Measurements from ENCODE around the gene BRMS1. TPM values are rescaled to one million over a fixed set of nuclear protein-coding genes. Genes with fewer than 3 reads are reported as not detected.

The BRMS1 gene
- total RNA-seq, 1 experiment from 2014 or later = 58.1 TPM

GRCh38 chr11:66333896-66334604, 10.9 kb downstream of the BRMS1 start:
- no peak overlapping the region for H3K4me3 ChIP-seq (ENCODE audit: low read depth, low read length)
- peak overlapping the region; percentile 42 for H3K4me3 Mint-ChIP-seq (ENCODE audit: unreplicated experiment)
- no peaks in the 10 kb centered on the region for H3K27me3 Mint-ChIP-seq (ENCODE audit: insufficient read depth, unreplicated experiment)
- TF ChIP-seq CTCF (IDR thresholded peaks at IDR 0.05; ENCODE audit: insufficient read depth in 1 of 2, low read depth in 1 of 2, low read length in 1 of 2, severe bottlenecking in 1 of 2, unreplicated experiment in 1 of 2) = no peak
- no peaks in the 10 kb centered on the region for H3K36me3 ChIP-seq (ENCODE audit: control insufficient read depth, insufficient read depth, low read length)
- ChIA-PET CTCF (interaction anchor here (0.7 to 3.4 kb wide), 4 partner anchors 16 to 55 kb away, joined by 3 to 90 read pairs (median 6); partner anchors contain the start of gene YIF1A), POLR2A (no interaction called here)
- intact Hi-C loops (cut with micrococcal nuclease; ENCODE audit: unreplicated experiment) = no loop called here
- peaks cover 21% of the 10 kb centered on the region for H3K36me3 Mint-ChIP-seq (ENCODE audit: insufficient read depth, unreplicated experiment)
- H3K9me3 ChIP-seq = no peaks in the 10 kb centered on the region
- H3K4me1 Mint-ChIP-seq (ENCODE audit: low read depth, unreplicated experiment) = peaks cover 7% of the 10 kb centered on the region
- BruUV-seq (replicated peaks) = no TSS peak
- H3K27me3 ChIP-seq (replicated peaks; ENCODE audit: control insufficient read depth, insufficient read depth, low read length) = no peaks in the 10 kb centered on the region
- peaks cover 10% of the 10 kb centered on the region for H3K4me1 ChIP-seq
- no peak for DNase-seq
- H3K27ac Mint-ChIP-seq (ENCODE audit: unreplicated experiment) = no peak overlapping the region
- no peaks in the 10 kb centered on the region for H3K9me3 Mint-ChIP-seq (ENCODE audit: unreplicated experiment)

DNA sequence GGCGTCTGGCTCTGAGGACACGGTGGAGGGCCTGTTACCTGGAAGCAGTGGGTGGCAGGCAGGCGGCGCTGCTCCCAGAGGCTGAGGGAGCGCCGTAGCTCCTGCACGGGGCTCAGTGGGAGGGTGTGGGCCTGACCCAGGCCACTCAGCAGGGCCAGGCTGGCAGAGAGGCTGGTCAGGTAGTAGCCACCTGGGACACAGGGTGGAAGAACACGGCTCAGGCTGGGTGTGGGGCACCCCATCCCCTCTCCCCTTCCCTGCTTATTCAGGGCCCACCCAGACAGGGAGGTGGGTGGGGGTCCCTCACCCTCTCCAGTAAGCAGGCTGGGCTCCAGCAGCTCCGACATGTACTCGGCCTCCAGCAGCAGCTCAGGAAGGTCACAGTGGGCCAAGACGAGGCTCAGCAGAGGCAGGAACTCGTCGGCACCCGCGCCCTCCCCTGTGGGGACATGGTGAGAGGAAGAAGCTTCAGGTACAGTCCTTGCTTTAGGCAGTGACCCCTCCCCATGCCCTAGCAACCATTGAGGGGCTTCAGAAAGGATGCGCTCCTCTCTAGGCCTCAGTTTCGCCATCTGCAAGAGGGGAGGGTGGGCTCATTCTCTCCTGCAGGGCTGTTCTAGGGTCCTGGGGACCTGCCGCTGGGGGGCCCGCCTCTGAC, 11.6 kb downstream of the BRMS1 start:
- no peak overlapping the region for H3K4me3 ChIP-seq (ENCODE audit: low read depth, low read length)
- H3K9me3 ChIP-seq = no peaks in the 10 kb centered on the region
- ChIA-PET POLR2A (no interaction called here), CTCF (interaction anchor here (3.4 kb wide), 1 partner anchor 21 kb away, joined by 90 read pairs; no protein-coding TSS in a partner anchor)
- peaks cover 15% of the 10 kb centered on the region for H3K4me1 ChIP-seq
- Mint-ChIP-seq H3K4me3 (ENCODE audit: unreplicated experiment) (no peak overlapping the region), H3K4me1 (ENCODE audit: low read depth, unreplicated experiment) (peaks cover 10% of the 10 kb centered on the region), H3K9me3 (ENCODE audit: unreplicated experiment) (no peaks in the 10 kb centered on the region), H3K27ac (ENCODE audit: unreplicated experiment) (no peak overlapping the region), H3K27me3 (ENCODE audit: insufficient read depth, unreplicated experiment) (no peaks in the 10 kb centered on the region), H3K36me3 (ENCODE audit: insufficient read depth, unreplicated experiment) (peaks cover 21% of the 10 kb centered on the region)
- no peaks in the 10 kb centered on the region for H3K36me3 ChIP-seq (ENCODE audit: control insufficient read depth, insufficient read depth, low read length)
- no peak for TF ChIP-seq CTCF (IDR thresholded peaks at IDR 0.05; ENCODE audit: insufficient read depth in 1 of 2, low read depth in 1 of 2, low read length in 1 of 2, severe bottlenecking in 1 of 2, unreplicated experiment in 1 of 2)
- intact Hi-C loops (cut with micrococcal nuclease; ENCODE audit: unreplicated experiment) = no loop called here
- no peaks in the 10 kb centered on the region for H3K27me3 ChIP-seq (replicated peaks; ENCODE audit: control insufficient read depth, insufficient read depth, low read length)
- DNase-seq = no peak
- no TSS peak for BruUV-seq (replicated peaks)

GRCh38 chr11:66332371-66333219, 12.3 kb downstream of the BRMS1 start:
- POLR2A ChIA-PET = no interaction called here

More at GRCh38 chr11:66332371-66333219, 12.3 kb downstream of the BRMS1 start:
- intact Hi-C loops (cut with micrococcal nuclease; ENCODE audit: unreplicated experiment) = no loop called here
- H3K27me3 ChIP-seq (replicated peaks; ENCODE audit: control insufficient read depth, insufficient read depth, low read length) = no peaks in the 10 kb centered on the region
- no peaks in the 10 kb centered on the region for H3K9me3 ChIP-seq
- peaks cover 22% of the 10 kb centered on the region for H3K4me1 ChIP-seq
- Mint-ChIP-seq H3K27ac (ENCODE audit: unreplicated experiment) (no peak overlapping the region), H3K9me3 (ENCODE audit: unreplicated experiment) (no peaks in the 10 kb centered on the region), H3K4me1 (ENCODE audit: low read depth, unreplicated experiment) (peaks cover 18% of the 10 kb centered on the region), H3K4me3 (ENCODE audit: unreplicated experiment) (no peak overlapping the region), H3K36me3 (ENCODE audit: insufficient read depth, unreplicated experiment) (peaks cover 21% of the 10 kb centered on the region), H3K27me3 (ENCODE audit: insufficient read depth, unreplicated experiment) (no peaks in the 10 kb centered on the region)
- no peak for DNase-seq
- no peak overlapping the region for H3K4me3 ChIP-seq (ENCODE audit: low read depth, low read length)
- TF ChIP-seq CTCF (IDR thresholded peaks at IDR 0.05; ENCODE audit: insufficient read depth in 1 of 2, low read depth in 1 of 2, low read length in 1 of 2, severe bottlenecking in 1 of 2, unreplicated experiment in 1 of 2) = no peak
- no peaks in the 10 kb centered on the region for H3K36me3 ChIP-seq (ENCODE audit: control insufficient read depth, insufficient read depth, low read length)
- BruUV-seq (replicated peaks) = no TSS peak
- CTCF ChIA-PET = interaction anchor here (1.1 to 2.0 kb wide), 2 partner anchors 20 to 43 kb away, joined by 3 to 8 read pairs; partner anchors contain the start of gene YIF1A

Data from Caco-2 (cell line).